Osteoblast (primary cell): Measurements from ENCODE around the gene ZMYND11. TPM values are rescaled to one million over a fixed set of nuclear protein-coding genes. Genes with fewer than 3 reads are reported as not detected.
"Not testable (repeated sequence)": the region's sequence is repeated elsewhere in the genome, so short reads cannot be mapped to it uniquely, and the experiment has no call there.

ENCODE experiments used
- DNase-seq: peaks from one replicate; pipeline ENCODE4 v3.0.0; 2011; ENCODE audit warnings: low spot score, mixed read lengths; ENCODE audit not compliant: insufficient read length; ENCODE audit errors: missing footprints
- H2AFZ ChIP-seq: 2 replicates; pipeline ENCODE4 v1.6.0; 2011; ENCODE audit warnings: mild to moderate bottlenecking, low read length
- H3K27ac ChIP-seq: 2 replicates; pipeline ENCODE4 v1.5.1; 2011; ENCODE audit warnings: mild to moderate bottlenecking, low read depth, low read length, moderate library complexity
- H3K27me3 ChIP-seq: 2 replicates; pipeline ENCODE4 v1.6.0; 2012; ENCODE audit warnings: mild to moderate bottlenecking, control low read depth, inconsistent platforms, low read length, moderate library complexity; ENCODE audit not compliant: insufficient read depth
- H3K36me3 ChIP-seq: 2 replicates; pipeline ENCODE4 v1.5.1; 2011; ENCODE audit warnings: mild to moderate bottlenecking, low read length, control low read depth, moderate library complexity; ENCODE audit not compliant: insufficient read depth
- H3K4me1 ChIP-seq: 2 replicates; pipeline ENCODE4 v1.5.1; 2011; ENCODE audit warnings: mild to moderate bottlenecking, low read length, control low read depth, moderate library complexity; ENCODE audit not compliant: insufficient read depth
- H3K4me2 ChIP-seq: 2 replicates; pipeline ENCODE4 v1.6.0; 2011; ENCODE audit warnings: mild to moderate bottlenecking, low read length; ENCODE audit not compliant: insufficient read depth
- H3K4me3 ChIP-seq: fragments of 200-600 bp; sonication (generic); 3 replicates; pipeline ENCODE4 v1.5.1; 2012; ENCODE audit warnings: mild to moderate bottlenecking, low read length, inconsistent platforms; ENCODE audit not compliant: insufficient read depth
- H3K79me2 ChIP-seq: 2 replicates; pipeline ENCODE4 v1.6.0; 2012; ENCODE audit warnings: mild to moderate bottlenecking, low read length, control low read depth, inconsistent platforms; ENCODE audit not compliant: insufficient read depth
- H3K9me3 ChIP-seq: 2 replicates; pipeline ENCODE4 v1.5.1; 2011; ENCODE audit warnings: low read depth, low read length, control low read depth
- H4K20me1 ChIP-seq: 2 replicates; pipeline ENCODE4 v1.6.0; 2012; ENCODE audit warnings: mild to moderate bottlenecking, low read length, control low read depth; ENCODE audit not compliant: insufficient read depth
- small RNA-seq: library from RNA; depleted of rRNA; stranded (forward); fragments of <200 nt; gene quantifications from one replicate; pipeline ENCODE3, GENCODE V24; 2012
- total RNA-seq: library from RNA; depleted of rRNA; stranded (reverse); fragments of >200 nt; gene quantifications from 2 replicates; pipeline ENCODE4 v1.2.3, GENCODE V29; 2012
- TF ChIP-seq, protein P1 (sequence below): IDR thresholded peaks from 2 replicates; pipeline ENCODE4 v1.5.1; 2011; ENCODE audit warnings: mild to moderate bottlenecking, low read depth, low read length, moderate library complexity; ENCODE audit errors: extremely low read depth

The ZMYND11 gene
- total RNA-seq, 1 donor, result 56.5 TPM

GRCh38 chr10:299512-299911, 164.3 kb downstream of the ZMYND11 start:
- H3K27me3 ChIP-seq, result no peaks in the 10 kb centered on the region
- DNase-seq, result no peak
- no peaks in the 10 kb centered on the region for H4K20me1 ChIP-seq
- no peak overlapping the region for H3K27ac ChIP-seq
- no peak overlapping the region for H3K4me2 ChIP-seq
- no peaks in the 10 kb centered on the region for H3K79me2 ChIP-seq
- peaks cover 4% of the 10 kb centered on the region for H3K36me3 ChIP-seq
- H3K4me1 ChIP-seq, result peaks cover 10% of the 10 kb centered on the region
- TF ChIP-seq, protein P1, sequence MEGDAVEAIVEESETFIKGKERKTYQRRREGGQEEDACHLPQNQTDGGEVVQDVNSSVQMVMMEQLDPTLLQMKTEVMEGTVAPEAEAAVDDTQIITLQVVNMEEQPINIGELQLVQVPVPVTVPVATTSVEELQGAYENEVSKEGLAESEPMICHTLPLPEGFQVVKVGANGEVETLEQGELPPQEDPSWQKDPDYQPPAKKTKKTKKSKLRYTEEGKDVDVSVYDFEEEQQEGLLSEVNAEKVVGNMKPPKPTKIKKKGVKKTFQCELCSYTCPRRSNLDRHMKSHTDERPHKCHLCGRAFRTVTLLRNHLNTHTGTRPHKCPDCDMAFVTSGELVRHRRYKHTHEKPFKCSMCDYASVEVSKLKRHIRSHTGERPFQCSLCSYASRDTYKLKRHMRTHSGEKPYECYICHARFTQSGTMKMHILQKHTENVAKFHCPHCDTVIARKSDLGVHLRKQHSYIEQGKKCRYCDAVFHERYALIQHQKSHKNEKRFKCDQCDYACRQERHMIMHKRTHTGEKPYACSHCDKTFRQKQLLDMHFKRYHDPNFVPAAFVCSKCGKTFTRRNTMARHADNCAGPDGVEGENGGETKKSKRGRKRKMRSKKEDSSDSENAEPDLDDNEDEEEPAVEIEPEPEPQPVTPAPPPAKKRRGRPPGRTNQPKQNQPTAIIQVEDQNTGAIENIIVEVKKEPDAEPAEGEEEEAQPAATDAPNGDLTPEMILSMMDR, result no peak
- H3K9me3 ChIP-seq, result no peaks in the 10 kb centered on the region
- H2AFZ ChIP-seq, result no peak overlapping the region
- H3K4me3 ChIP-seq, result no peak overlapping the region

- Histone ChIP-seq H3K4me1 (peaks cover 10% of the 10 kb centered on the region), H3K9me3 (no peaks in the 10 kb centered on the region), H3K27me3 (no peaks in the 10 kb centered on the region), H3K36me3 (peaks cover 4% of the 10 kb centered on the region), H3K27ac (no peak overlapping the region), H3K4me3 (no peak overlapping the region), H3K79me2 (no peaks in the 10 kb centered on the region), H2AFZ (no peak overlapping the region), H4K20me1 (no peaks in the 10 kb centered on the region), H3K4me2 (no peak overlapping the region)
- TF ChIP-seq, protein P1, result no peak
- no peak for DNase-seq
Measured at GRCh38 chr10:299969-300368, 164.7 kb downstream of the ZMYND11 start.

GRCh38 chr10:300580-300979, 165.3 kb downstream of the ZMYND11 start:
- H3K4me3 ChIP-seq, H3K36me3 ChIP-seq, H2AFZ ChIP-seq, DNase-seq, H4K20me1 ChIP-seq, H3K27ac ChIP-seq, H3K4me2 ChIP-seq, H3K27me3 ChIP-seq, H3K9me3 ChIP-seq, H3K79me2 ChIP-seq: not testable (repeated sequence)
- peaks cover 10% of the 10 kb centered on the region for H3K4me1 ChIP-seq

DNA sequence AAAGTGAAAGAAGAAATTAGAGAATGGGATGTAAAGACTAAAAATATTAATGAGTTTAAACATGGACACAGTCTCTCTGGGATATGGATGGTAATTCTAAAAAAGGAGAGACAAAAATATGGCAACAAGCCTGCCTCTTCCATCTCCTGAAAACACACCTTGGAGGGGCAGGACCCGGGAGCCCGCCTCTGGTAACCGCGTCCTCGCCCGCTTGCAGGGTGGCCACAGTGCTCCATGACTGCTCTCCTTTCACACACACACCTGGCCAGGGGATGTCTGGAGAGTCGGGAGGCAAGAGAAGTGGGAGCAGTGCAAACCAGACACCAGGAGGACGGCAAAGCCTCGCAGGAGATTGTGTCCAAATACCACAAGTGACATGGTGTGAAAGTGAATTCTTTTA, 166.3 kb downstream of the ZMYND11 start:
- no peak overlapping the region for H3K27ac ChIP-seq
- H3K9me3 ChIP-seq, result no peaks in the 10 kb centered on the region
- H3K79me2 ChIP-seq, result no peaks in the 10 kb centered on the region
- no peak overlapping the region for H2AFZ ChIP-seq
- no peak for DNase-seq
- H3K36me3 ChIP-seq, result peaks cover 4% of the 10 kb centered on the region
- TF ChIP-seq, protein P1, result no peak
- H3K27me3 ChIP-seq, result no peaks in the 10 kb centered on the region
- H3K4me1 ChIP-seq, result peaks cover 10% of the 10 kb centered on the region
- no peak overlapping the region for H3K4me3 ChIP-seq
- H3K4me2 ChIP-seq, result no peak overlapping the region
- no peaks in the 10 kb centered on the region for H4K20me1 ChIP-seq

Small RNA genes within 50 kb of the gene (small RNA-seq; reads per million reads assigned to genes)
- gene RNA5SP297 (not detected), gene RNA5SP298 (not detected)

Other genes starting within 250 kb of the ZMYND11 start
- not detected in 2 replicates for gene TUBB8, start 86.2 kb upstream of the ZMYND11 start, total RNA-seq